HK-2 (cell line): ENCODE measurements around the gene EWSR1.
A peak's percentile ranks its signal among the peaks of the same experiment; 100 is the strongest.
"Not testable (repeated sequence)": the region's sequence is repeated elsewhere in the genome, so short reads cannot be mapped to it uniquely, and the experiment has no call there.

Experiments
- DNase-seq: peaks from one replicate; pipeline ENCODE4 v3.0.0-alpha.2; 2018; ENCODE audit not compliant: unreplicated experiment

The EWSR1 gene

GRCh38 chr22:29334696-29335344 is 66.8 kb downstream of the EWSR1 start:
- no peak for DNase-seq

- no peak for DNase-seq
Measured at GRCh38 chr22:29335656-29336055, 67.6 kb downstream of the EWSR1 start.

GRCh38 chr22:29336751-29337490 is 68.9 kb downstream of the EWSR1 start:
- no peak for DNase-seq

DNA sequence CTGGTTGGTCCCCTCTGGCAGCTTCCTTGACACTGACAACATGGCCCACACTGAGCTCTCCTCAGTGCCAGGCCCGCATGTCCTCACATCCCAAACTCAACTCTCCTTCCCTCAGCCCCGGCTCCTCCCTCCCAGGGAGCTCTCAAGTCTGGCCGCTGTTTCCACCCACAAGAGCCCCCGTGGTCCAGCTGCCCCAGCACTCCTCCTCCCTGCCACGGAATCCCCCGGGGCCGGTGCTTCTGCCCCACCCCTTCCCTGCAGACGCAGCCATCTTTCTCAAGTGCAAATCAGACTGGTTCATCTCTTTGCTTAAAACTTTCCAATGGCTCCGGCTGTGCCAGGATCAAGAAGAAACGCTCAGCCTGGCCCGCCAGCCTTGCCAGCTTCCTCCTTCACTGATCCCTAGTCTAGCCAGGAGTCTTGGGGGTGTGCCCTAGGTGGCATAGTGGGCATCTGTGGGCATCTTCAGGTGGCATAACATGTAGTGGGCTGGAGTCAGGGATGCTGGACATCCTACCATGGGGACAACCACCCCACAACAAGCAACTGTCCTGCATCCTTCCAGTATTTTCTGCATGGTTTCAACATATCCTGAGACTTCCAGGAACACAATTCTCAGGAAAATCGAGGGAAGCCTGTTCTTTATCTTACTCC is 69.7 kb downstream of the EWSR1 start:
- no peak for DNase-seq

DNA sequence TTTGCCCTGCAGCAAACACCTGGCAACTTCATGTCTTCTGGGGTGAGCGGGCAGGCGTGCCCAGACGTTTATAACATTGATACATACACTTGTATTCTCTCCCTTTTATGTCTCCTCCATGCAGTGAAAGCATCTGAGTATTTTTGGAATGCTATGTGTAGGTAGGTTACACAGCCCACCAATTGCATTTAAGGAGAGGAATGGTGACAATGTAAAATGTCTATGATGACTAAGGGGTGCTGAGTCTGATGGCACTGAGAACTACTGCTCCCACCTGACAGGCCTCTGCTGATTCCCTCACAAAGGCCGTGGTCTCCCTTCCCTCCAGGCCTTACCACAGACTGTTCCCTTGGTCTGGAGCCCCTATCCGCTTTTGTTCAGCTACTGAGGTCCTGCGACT is 70.3 kb downstream of the EWSR1 start:
- no peak for DNase-seq

GRCh38 chr22:29339381-29340235 is 71.5 kb downstream of the EWSR1 start:
- no peak for DNase-seq

DNA sequence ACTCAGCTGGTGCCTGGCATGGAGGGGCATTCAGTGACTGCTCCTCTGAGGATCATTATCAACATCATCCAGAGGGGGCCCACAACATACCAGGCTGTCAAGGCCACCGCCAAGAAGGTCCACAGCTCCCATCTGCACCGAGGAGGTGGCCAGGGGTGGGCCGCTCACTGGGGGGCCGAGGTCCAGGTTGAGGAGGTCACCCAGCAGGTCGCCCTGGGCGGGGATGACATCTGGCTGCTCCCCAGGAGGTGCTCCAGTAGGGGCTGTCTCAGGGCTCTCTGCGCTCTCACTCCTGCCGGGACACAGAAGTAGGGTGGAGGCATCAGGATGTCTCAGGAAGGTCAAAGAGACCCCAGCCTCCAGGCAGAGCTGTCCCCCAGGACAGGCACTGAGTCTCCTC is 72.5 kb downstream of the EWSR1 start:
- no peak for DNase-seq

DNA sequence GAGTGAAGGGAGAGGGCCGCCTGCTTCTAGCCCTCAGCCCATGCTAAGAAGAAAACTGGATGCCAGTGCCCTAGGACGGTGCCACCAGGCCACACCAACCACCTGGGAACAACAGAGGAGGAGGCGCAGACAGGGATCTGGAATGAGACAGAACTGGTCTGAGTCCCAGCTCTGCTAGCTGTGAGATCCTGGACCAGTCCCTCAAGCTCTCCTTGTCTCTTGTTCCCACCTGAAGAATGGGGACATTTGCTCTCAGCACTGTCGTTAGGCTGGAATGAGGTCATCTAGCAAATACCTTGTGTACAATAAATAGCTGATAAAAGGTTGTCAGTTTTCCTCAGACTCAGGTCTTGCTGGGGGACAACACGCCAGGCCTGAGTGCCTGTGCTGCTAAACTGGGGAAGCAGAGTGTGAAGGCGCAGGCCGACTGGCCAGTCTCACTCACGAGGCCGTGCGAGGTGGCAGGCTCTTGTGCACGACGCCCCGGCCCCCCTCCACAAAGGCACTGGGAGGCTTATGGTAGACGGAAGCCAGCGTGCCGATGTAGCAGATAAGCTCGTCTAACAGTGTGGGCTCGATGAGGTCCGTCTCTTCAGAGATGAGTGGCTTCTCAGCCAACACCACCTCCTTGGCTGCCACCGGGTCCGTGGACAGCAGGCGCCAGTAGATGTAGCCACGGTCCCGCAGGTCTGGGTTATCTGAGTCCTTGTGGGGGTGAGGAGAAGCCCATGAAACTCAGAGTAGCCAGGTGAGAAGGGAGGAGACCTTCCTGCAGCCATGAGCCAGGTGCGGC is 73.2 kb downstream of the EWSR1 start:
- DNase-seq: no peak

DNA sequence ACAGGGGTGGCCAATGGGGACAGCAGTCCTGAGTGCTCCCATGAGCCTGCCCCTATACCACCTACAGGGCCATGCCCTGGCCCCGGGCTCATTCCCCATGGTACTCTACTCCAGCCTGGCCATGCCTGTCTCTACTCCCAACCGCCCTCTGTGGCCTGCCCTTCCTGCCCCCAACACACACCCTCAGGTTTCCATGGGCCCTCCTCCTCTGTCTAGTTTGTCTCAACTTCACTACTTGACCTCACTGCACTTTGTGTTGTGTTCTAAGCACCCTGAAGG is 73.7 kb downstream of the EWSR1 start:
- DNase-seq: no peak

DNA sequence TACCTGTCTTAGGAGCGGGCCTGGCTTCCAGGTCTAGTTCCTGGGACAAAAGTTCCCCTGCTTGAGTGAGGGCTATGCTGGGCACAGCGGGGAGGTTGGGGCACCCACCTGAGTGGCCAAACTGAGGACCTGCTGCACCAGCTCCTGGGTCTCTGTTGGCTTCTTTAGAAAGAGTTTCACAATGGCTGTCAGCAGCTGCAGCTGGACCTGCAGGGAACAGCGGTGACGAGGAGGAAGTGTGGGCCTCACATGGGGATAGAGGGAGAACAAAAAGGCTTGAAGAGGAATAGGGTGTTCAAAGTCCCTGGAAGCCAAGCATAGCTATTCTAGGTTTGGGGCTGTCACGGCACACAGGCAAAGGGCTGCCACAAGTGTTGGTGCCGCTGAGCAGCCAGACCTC is 74.1 kb downstream of the EWSR1 start:
- DNase-seq: no peak

GRCh38 chr22:29342577-29343312 is 74.7 kb downstream of the EWSR1 start:
- DNase-seq: no peak

DNA sequence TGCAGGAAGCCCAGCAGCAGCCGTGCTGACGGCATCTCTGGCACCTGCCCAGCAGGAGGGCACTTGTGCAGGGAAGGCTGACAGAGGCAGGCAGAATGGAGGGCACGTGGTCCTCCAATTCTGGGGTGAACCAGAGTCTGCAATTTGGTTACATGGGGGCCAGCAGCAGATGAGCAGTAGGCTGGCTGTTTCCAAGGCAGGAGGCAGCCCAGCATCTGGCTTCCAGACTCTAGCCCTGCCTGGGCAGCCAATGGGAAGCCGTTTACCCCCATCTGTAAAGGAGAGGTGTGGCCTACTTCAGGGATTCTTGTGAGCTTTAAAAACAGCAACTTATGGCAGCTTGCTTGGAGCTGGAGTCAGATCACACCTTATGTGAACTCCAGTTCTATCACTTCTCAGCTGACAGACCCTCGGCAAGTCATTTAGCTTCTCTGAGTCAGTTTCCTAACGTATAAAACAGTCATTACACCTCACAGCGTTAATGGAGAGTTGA is 75.3 kb downstream of the EWSR1 start:
- no peak for DNase-seq

DNA sequence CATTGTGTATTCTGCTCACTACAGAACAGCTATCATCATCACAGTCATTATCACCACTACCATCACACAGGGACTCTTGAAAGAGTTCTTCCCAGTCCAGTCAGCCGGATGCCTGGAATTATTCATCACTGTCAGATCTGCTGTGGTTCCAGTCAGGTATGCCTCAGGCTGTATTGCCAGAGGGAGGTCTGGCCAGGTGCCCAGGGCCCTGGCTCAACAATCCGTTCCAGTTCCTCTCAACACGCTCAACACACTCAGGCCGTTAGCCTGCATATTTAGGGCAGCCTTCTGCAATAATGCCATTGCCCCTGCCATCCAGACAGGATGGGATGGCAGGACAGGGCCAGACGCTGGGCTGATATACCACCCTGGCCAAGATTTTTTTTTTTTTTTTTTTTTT is 76.1 kb downstream of the EWSR1 start:
- peak; percentile 86 for DNase-seq

DNA sequence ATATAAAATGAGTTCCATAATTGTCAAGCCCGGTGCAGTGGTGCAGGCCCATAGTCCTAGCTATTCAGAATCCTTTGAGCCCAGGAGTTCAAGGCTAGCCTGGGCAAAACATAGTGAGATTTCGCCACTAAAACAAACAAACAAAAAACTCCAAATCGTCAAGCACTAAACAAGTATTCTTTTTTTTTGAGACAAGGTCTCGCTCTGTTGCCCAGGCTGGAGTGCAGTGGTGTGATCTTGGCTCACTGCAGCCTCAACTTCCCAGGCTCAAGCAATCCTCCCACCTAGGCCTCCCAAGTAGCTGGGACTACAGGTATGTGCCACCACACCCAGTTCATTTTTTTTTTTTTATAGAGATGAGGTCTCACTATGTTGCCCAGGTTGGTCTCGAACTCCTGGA is 76.8 kb downstream of the EWSR1 start:
- DNase-seq: not testable (repeated sequence)

DNA sequence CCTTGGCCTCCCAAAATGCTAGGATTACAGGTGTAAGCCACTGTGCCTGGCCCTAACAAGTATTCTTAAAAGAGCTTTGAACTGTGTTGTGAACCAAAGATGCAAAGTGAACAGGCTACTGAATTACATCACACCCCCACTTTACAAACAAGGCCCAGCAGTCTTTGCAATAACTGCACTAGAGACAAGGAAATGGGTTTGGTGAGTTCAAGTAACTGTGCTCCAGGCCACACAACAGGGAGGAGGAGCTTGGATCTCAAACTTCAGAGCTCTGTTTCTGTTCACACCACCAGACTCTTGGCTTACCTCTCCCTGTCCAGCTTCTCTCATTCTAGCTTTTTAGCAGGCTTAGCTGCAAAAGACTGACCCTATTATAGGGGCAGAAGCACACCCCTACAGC is 77.9 kb downstream of the EWSR1 start:
- no peak for DNase-seq

DNA sequence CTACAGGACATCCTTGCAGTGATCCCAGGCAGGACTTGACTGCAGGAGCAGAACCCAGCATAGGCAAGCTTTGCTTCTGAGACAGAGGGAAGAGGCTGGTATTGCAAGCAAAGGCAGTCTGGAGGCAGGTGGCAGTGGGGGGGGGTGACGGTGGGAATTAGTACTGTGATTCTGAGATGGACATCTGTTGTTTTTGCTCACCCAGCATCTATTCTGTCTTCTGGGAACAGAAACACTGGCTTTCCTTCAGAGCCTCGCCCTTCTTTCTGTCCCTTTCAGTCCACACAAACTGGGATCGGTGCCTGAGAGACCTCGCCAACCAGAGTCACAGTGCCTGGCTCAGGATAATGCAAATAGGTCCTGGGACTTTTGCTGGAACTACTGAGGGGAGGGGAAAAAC is 78.6 kb downstream of the EWSR1 start:
- no peak for DNase-seq

DNA sequence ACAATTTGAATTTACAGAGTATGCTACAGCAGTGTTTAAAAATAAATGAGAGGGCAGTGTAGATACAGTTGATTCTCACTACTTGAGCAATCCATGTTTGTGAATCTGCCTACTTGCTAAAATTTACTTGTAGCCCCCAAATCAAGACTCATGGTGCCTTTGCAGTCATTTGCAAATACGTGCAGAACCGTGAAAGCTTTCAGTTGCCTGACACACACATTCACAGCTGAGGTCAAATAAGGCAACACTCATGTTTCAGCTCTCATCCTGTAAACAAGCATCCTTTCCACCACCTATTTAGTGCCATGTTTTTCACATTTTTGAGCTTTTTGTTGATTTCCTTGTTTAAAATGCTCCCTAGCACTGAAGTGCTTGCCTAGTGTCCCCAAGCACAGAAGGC is 80.0 kb downstream of the EWSR1 start:
- DNase-seq: no peak

DNA sequence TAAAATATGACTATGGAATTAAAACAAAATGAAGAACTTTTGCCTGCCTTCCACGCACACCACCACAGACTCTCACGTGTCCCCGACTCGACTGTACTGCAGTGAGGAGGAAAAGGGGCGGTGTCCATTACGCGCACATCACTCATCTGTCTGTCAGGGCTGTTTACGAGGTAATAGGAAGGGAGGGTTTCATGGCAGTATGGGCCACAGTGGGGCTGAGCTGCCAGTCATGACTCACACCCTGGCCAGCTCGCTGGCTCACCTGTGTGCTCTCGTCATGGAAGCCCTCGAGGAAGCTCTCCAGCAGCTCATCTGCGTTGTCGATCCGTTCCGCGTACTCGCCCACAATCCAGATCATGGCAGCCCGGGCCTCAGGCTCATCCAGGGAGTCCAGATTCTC is 80.9 kb downstream of the EWSR1 start:
- DNase-seq: no peak
